ENCODE data around the gene OR6J1. TPM values are rescaled to one million over a fixed set of nuclear protein-coding genes. Genes with fewer than 3 reads are reported as not detected.

The OR6J1 gene
- not detected in 2 replicates for total RNA-seq

DNA sequence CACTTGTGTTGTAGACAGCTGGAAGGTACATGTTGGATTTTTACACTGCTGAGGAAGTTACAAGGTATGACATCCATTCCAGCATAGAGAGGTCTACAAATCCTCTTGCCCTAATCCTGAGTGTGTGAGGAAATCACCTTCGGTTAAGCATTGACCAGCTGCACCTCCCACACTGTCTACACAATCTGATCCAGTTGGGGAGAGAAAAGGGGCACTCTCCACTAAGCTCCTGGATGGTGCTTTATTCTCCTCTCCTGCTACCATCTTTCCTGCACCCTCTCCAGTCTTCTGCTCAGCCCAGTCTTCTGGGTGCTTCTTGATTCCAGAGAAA is at the start of gene OR6J1:
OR6J1 (minus strand) TSS at position 48 of the 331 bp plus-strand sequence. CDS start 9,541 bp downstream, outside the sequence.

DNA sequence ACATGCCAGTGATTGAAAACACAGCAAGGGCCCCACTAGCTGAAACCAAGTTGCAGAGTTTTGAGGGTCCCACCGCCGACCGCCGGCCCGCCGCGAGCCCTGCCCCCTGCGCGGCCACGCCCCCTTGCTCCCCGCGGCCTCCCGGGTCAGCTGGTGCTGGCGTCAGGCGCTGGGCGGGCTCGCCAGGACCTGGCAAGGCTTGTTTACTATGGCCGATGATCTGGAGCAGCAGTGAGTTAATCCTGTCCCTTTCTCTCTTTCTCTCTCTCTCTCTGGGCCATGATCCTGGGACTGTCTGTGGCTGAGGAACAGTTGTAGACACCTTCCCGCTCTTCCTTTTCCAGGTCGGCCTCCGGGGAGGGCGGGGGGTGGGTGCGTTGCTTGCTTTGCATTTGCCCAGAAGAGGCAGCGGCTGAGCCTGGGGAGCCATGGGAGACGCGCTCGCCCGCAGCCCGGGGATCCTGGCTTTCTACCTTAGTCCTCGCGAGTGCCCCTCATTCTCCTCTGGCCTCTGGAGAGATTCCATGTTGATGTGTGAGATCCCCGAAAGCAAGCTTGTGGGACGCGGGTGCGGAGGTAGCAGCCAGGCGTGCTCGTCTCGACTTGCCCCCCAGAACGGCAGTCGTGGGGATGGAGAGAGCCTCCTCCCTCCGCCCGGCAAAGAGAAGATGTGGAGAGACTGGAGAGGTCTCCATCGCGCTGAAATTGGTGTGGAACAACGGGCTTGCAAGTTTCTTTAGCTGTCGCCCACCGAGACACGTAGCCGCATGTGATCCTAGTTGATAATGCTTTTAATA is 45.9 kb downstream of the OR6J1 start, which contains the start of gene ABHD4:
ABHD4 (plus strand) TSS at position 202 of the 797 bp plus-strand sequence; CDS start at position 209, 7 bp downstream.

DNA sequence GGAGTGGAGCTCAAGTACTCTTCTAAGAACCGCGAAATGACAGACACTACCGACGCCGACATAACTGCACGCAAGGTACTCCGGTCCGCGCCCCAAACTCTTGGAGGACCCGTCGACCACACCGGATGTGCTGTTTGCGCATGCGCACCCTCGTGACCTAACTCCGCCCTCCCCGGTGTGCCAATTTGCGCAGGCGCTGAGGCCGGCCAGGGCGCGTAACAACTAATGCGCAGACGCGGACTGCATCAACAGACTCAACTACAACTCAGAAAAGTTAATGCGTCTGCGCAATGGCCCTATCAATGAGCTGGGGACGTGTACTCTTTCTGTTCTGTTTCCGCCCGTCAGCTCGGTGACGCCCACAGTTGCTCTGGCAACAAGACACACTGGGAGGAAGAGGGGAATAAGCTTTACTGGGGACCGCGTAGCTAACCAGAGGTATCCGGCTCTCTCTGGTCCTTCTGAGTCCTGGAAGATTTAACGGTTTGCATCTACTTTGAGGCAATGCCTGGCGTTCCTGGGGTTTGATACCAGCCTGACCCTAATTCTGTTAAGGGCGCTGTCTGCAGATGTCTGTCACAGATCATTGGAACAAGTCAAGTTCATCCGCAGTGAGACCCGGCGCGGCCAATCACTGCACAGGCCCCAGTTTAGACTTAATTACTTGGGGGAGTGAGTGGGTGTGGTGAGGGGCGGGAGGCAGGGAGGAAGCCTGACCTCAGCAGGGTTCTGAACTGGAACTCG is 54.9 kb downstream of the OR6J1 start, which contains the start of gene DAD1:
DAD1 (minus strand) TSS at position 129 of the 744 bp plus-strand sequence; CDS start at position 62, 67 bp downstream.

Other genes with a start within 250 kb of the OR6J1 start
- gene DAD1, start 55.1 kb downstream of the OR6J1 start, total RNA-seq = 382 and 430 TPM in 2 replicates
- gene ABHD4, start 46.1 kb downstream of the OR6J1 start, total RNA-seq = 9.2 and 15.7 TPM in 2 replicates
- gene OXA1L, start 122.3 kb upstream of the OR6J1 start, total RNA-seq = 122 and 158 TPM in 2 replicates
- 14.7 and 20.9 TPM in 2 replicates for gene SLC7A7, start 171.1 kb upstream of the OR6J1 start, total RNA-seq
- gene MRPL52, start 185.5 kb upstream of the OR6J1 start, total RNA-seq = 56.9 and 73.1 TPM in 2 replicates
- 261 and 318 TPM in 2 replicates for gene MMP14, start 192.2 kb upstream of the OR6J1 start, total RNA-seq
- 94.7 and 101 TPM in 2 replicates for gene LRP10, start 227.4 kb upstream of the OR6J1 start, total RNA-seq
- gene REM2, start 238.9 kb upstream of the OR6J1 start, total RNA-seq = 0.13 TPM in 1 of 2 replicates, not detected in the other

Measured in thoracic aorta endothelial cell (primary cell).